ENCODE measurements around the gene HIBADH. TPM values are rescaled to one million over a fixed set of nuclear protein-coding genes. Genes with fewer than 3 reads are reported as not detected.

The HIBADH gene
- total RNA-seq, 4 donors from 2014 or later, result 73.7 to 99.9 (median 84.4) TPM

DNA sequence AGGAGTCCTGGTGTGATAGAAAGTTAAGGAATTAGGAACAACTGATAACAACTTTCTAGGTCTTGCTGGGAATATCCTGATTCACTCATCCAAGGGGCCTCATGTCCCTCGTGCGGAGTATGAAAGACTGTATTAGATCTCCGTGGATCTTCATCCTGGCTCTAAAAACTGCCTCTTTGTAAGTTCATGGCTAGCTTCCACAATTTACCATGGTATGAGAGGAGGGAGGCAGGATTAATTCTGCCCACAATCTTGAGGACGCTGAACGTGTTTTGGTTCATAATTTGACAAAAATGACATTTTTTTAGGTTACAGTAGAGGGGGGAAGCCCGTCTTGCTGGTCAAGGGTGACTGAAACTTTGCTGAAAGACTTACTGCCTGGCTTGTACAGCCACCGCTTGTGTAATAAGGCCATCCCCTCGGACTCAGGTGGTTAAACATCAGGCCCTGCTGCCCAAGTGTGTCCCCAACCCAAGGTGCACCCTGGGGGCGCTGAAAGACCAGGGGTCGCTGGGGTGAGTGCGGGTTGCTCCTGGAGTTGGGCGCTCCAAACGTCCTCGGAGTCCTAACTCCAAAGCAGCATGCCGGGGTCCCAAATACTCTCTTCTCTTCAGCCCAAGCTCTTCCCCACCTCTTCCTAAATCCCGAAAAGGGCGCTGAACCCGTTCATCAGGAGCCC, 733 bp downstream of the HIBADH start:
- no peaks in the 10 kb centered on the region for H3K36me3 ChIP-seq
- peak overlapping the region; percentile 9 to 78 (median 76) for H3K4me3 ChIP-seq (replicated peaks in 1 of 3)
- peaks cover 3 to 7% of the 10 kb centered on the region in 2 donors for H3K4me1 ChIP-seq
- no peaks in the 10 kb centered on the region for H3K27me3 ChIP-seq
- no peak for TF ChIP-seq POLR2A (IDR thresholded peaks at IDR 0.05)
- DNase-seq, result peak; percentile 49 to 56
- peak overlapping the region; percentile 76 to 96 (median 92) for H3K27ac ChIP-seq
- 8 to 15% methylated on average over 12 to 18 of the region's 18 CpGs for WGBS, 2 donors
- intact Hi-C loops (cut with DNase I), result loop anchor here (5.0 kb wide), 1 partner anchor 75 kb away; no protein-coding TSS in a partner anchor
- no peaks in the 10 kb centered on the region for H3K9me3 ChIP-seq

DNA sequence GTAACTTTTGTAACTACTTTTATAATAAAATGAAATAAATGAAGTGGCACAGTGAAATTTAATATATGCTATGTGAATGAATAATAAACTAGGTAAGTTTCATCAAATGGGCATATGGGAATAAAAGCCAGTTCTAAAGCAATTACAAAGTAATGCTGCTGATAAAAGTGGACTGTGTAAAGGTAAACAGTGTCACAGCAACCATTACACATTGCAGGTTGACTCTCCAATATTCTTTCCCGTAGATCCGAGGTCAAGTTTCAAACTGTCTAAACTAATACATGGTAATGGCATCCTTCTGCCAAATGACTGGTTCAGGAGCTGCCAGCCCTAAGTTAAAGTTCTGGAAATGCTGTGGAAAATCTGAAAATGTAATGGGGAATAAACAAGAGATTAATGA, 6.0 kb downstream of the HIBADH start:
- Histone ChIP-seq H3K36me3 (no peaks in the 10 kb centered on the region), H3K27ac (no peak overlapping the region), H3K27me3 (no peaks in the 10 kb centered on the region), H3K4me1 (peaks cover 0 to 3% of the 10 kb centered on the region in 2 donors), H3K4me3 (replicated peaks in 1 of 3) (no peak overlapping the region), H3K9me3 (no peaks in the 10 kb centered on the region)
- WGBS, 2 donors, result 85 to 94% methylated on average over 2 of the region's 2 CpGs
- no peak for DNase-seq
- TF ChIP-seq, protein P1, sequence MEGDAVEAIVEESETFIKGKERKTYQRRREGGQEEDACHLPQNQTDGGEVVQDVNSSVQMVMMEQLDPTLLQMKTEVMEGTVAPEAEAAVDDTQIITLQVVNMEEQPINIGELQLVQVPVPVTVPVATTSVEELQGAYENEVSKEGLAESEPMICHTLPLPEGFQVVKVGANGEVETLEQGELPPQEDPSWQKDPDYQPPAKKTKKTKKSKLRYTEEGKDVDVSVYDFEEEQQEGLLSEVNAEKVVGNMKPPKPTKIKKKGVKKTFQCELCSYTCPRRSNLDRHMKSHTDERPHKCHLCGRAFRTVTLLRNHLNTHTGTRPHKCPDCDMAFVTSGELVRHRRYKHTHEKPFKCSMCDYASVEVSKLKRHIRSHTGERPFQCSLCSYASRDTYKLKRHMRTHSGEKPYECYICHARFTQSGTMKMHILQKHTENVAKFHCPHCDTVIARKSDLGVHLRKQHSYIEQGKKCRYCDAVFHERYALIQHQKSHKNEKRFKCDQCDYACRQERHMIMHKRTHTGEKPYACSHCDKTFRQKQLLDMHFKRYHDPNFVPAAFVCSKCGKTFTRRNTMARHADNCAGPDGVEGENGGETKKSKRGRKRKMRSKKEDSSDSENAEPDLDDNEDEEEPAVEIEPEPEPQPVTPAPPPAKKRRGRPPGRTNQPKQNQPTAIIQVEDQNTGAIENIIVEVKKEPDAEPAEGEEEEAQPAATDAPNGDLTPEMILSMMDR (IDR thresholded peaks at IDR 0.05), result no peak
- TF ChIP-seq POLR2A (IDR thresholded peaks at IDR 0.05), result no peak
- intact Hi-C loops (cut with DNase I), result no loop called here

DNA sequence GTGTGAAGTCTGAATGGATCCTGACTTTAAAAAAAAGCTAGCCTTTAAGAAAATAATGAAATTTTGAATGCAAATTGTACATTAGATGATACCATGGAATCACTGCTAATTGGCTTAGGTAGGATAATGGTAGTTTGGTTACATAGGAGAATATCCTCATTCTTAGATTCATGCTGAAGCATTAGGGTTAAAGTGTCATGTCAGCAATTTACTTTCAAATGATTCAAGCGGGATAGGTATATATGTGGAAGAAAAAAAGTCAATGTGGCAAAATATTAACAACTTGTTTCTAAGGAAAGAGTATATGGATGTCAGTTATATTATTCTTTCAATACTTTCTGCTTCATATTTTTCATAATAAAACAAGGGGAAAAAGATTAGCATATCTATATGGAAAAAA, 7.5 kb downstream of the HIBADH start:
- intact Hi-C loops (cut with DNase I), result no loop called here
- no peak for TF ChIP-seq POLR2A (IDR thresholded peaks at IDR 0.05)
- TF ChIP-seq, protein P1 (IDR thresholded peaks at IDR 0.05), result no peak
- DNase-seq, result no peak
- Histone ChIP-seq H3K4me3 (replicated peaks in 1 of 3) (no peak overlapping the region), H3K9me3 (no peaks in the 10 kb centered on the region), H3K4me1 (no peaks in the 10 kb centered on the region), H3K27ac (no peak overlapping the region), H3K27me3 (no peaks in the 10 kb centered on the region), H3K36me3 (no peaks in the 10 kb centered on the region)
- WGBS, 2 donors, result 97 to 99% methylated on average over 1 of the region's 1 CpG

DNA sequence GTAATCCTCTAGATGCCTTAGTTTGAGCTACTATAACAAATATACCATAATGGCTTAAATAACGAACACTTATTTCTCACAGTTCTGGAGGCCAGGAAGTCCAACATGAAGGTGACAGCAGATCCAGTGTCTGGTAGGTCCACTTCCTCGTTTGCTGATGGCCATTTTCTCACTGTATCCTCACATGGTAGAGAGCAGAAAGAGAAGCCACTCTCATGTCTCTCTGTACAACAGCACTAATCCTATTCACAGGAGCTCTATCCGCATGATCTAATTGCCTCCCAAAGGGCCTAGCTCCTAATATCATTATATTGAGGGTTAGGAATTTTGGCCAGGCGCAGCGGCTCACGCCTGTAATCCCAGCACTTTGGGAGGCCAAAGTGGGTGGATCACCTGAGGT, 10.2 kb downstream of the HIBADH start:
- Histone ChIP-seq H3K27me3 (no peaks in the 10 kb centered on the region), H3K27ac (no peak overlapping the region), H3K9me3 (no peaks in the 10 kb centered on the region), H3K36me3 (no peaks in the 10 kb centered on the region), H3K4me1 (no peaks in the 10 kb centered on the region), H3K4me3 (replicated peaks in 1 of 3) (no peak overlapping the region)
- DNase-seq, result no peak
- no peak for TF ChIP-seq POLR2A (IDR thresholded peaks at IDR 0.05)
- TF ChIP-seq, protein P1 (IDR thresholded peaks at IDR 0.05), result no peak
- 93 to 97% methylated on average over 6 of the region's 6 CpGs for WGBS, 2 donors
- intact Hi-C loops (cut with DNase I), result no loop called here

DNA sequence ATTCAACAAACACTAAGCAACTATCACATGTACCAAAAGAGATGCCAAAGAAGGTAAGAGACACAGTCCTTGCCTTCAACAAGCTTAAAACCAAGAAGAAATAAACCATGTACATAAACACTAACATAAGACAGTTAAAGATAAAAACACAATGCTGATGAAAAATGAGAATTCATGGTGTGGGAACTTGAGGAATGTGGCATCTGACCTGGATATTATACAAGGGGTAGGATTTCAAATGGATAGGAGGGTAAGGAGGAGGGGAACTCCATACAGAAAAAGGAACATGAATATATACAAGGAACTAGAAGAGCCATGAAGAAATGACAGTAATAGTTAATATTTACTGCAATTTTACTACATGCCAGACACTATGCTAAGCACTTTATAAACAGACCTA, 11.0 kb downstream of the HIBADH start:
- intact Hi-C loops (cut with DNase I), result no loop called here
- TF ChIP-seq, protein P1 (IDR thresholded peaks at IDR 0.05), result no peak
- no peak for TF ChIP-seq POLR2A (IDR thresholded peaks at IDR 0.05)
- Histone ChIP-seq H3K27me3 (no peaks in the 10 kb centered on the region), H3K4me1 (no peaks in the 10 kb centered on the region), H3K4me3 (replicated peaks in 1 of 3) (no peak overlapping the region), H3K9me3 (no peaks in the 10 kb centered on the region), H3K27ac (no peak overlapping the region), H3K36me3 (no peaks in the 10 kb centered on the region)
- no peak for DNase-seq

Measured in thyroid gland (tissue), 4 donors.